Subcutaneous abdominal adipose tissue (tissue), 5 donors: Measurements from ENCODE around the gene IER5.

ENCODE experiments used
- H3K27ac ChIP-seq: one replicate; pipeline ENCODE4 v1.7.0; 2013; ENCODE audit warnings: low read depth, mild to moderate bottlenecking, inconsistent platforms, low read length, moderate library complexity
- H3K27me3 ChIP-seq, 5 donors: one replicate each; pipeline ENCODE4 v1.7.0; 2013; ENCODE audit warnings: low read length in 5 of 5, inconsistent platforms in 1 of 5; ENCODE audit not compliant: control insufficient read depth in 5 of 5, insufficient read depth in 4 of 5
- H3K36me3 ChIP-seq, 5 donors: one replicate each; pipeline ENCODE4 v1.7.0; 2013; ENCODE audit warnings: low read length in 5 of 5; ENCODE audit not compliant: control insufficient read depth in 5 of 5, insufficient read depth in 5 of 5
- H3K4me1 ChIP-seq, 5 donors: one replicate each; pipeline ENCODE4 v1.7.0; 2013; ENCODE audit warnings: low read length in 5 of 5, mild to moderate bottlenecking in 3 of 5, moderate library complexity in 1 of 5; ENCODE audit not compliant: control insufficient read depth in 5 of 5, insufficient read depth in 5 of 5
- H3K4me3 ChIP-seq, 5 donors: one replicate each; pipeline ENCODE4 v1.7.0; 2013; ENCODE audit warnings: low read length in 5 of 5, low read depth in 1 of 5
- H3K9ac ChIP-seq, 5 donors: one replicate each; pipeline ENCODE4 v1.7.0; 2013; ENCODE audit warnings: low read length in 5 of 5, mild to moderate bottlenecking in 4 of 5, moderate library complexity in 3 of 5
- H3K9me3 ChIP-seq, 5 donors: one replicate each; pipeline ENCODE4 v1.7.0; 2013; ENCODE audit warnings: low read length in 5 of 5; ENCODE audit not compliant: control insufficient read depth in 5 of 5
- donor health status: healthy.
- donor health status: healthy.
- donor health status: healthy.
- donor health status: healthy.
- donor health status: healthy.

IER5 gene

GRCh38 chr1:181086926-181087325 is 1.6 kb upstream of the IER5 start:
- no peak overlapping the region for H3K4me3 ChIP-seq
- no peak overlapping the region for H3K27ac ChIP-seq
- H3K9me3 ChIP-seq, result no peaks in the 10 kb centered on the region
- H3K4me1 ChIP-seq, result peaks cover 7 to 34% (median 24%) of the 10 kb centered on the region in 5 donors
- no peaks in the 10 kb centered on the region for H3K27me3 ChIP-seq
- H3K9ac ChIP-seq, result no peak overlapping the region
- no peaks in the 10 kb centered on the region for H3K36me3 ChIP-seq

DNA sequence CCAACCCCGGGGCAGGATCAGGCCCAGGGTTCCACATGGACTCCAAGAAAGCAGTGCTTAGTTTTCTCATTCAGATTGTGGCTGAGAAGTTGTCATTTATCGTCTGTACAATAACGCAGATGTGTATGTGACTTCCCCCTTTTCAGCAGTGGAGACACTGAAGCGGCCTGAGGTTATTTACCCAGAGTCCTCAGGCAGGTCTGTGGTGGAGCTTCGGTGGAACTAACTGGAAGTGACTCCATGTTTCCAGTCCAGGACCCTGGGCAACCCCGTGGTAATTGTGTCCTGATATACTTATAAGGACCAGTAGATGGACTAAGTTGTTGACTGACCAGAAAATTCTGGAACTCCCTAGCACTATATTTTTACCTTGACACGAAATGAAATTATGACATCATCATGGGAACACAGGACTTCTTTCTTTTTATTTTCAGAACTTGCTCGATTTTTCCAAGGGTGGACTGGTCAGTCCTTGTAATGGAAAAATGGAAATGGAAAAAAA is 1.0 kb upstream of the IER5 start:
- Histone ChIP-seq H3K36me3 (no peaks in the 10 kb centered on the region), H3K9me3 (no peaks in the 10 kb centered on the region), H3K4me3 (no peak overlapping the region), H3K27me3 (no peaks in the 10 kb centered on the region), H3K9ac (peak overlapping the region in 1 of 5 donors; percentile 85), H3K27ac (no peak overlapping the region), H3K4me1 (peaks cover 7 to 34% (median 27%) of the 10 kb centered on the region in 5 donors)

DNA sequence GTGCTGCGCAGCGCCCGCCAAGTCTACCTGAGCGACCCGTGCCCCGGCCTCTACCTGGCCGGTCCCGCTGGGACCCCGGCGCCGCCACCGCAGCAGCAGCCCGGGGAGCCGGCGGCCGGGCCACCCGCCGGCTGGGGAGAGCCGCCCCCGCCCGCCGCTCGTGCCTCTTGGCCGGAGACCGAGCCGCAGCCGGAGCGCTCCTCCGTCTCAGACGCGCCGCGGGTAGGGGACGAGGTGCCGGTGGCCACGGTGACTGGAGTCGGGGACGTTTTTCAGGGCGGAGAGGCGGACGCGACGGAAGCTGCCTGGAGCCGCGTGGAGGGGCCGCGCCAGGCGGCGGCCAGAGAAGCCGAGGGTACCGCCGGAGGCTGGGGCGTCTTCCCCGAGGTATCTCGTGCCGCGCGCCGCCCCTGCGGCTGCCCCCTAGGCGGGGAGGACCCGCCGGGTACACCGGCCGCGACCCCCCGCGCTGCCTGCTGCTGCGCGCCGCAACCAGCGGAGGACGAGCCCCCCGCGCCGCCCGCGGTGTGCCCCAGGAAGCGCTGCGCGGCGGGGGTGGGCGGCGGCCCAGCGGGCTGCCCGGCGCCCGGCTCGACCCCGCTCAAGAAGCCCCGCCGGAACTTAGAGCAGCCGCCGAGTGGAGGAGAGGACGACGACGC is 646 bp downstream of the IER5 start:
- Histone ChIP-seq H3K36me3 (no peaks in the 10 kb centered on the region), H3K4me1 (peaks cover 7 to 34% (median 30%) of the 10 kb centered on the region in 5 donors), H3K27ac (peak overlapping the region; percentile 93), H3K9me3 (no peaks in the 10 kb centered on the region), H3K9ac (peak overlapping the region in 4 of 5 donors; percentile 65 to 93 (median 88)), H3K27me3 (no peaks in the 10 kb centered on the region), H3K4me3 (peak overlapping the region; percentile 72 to 99 (median 95))

DNA sequence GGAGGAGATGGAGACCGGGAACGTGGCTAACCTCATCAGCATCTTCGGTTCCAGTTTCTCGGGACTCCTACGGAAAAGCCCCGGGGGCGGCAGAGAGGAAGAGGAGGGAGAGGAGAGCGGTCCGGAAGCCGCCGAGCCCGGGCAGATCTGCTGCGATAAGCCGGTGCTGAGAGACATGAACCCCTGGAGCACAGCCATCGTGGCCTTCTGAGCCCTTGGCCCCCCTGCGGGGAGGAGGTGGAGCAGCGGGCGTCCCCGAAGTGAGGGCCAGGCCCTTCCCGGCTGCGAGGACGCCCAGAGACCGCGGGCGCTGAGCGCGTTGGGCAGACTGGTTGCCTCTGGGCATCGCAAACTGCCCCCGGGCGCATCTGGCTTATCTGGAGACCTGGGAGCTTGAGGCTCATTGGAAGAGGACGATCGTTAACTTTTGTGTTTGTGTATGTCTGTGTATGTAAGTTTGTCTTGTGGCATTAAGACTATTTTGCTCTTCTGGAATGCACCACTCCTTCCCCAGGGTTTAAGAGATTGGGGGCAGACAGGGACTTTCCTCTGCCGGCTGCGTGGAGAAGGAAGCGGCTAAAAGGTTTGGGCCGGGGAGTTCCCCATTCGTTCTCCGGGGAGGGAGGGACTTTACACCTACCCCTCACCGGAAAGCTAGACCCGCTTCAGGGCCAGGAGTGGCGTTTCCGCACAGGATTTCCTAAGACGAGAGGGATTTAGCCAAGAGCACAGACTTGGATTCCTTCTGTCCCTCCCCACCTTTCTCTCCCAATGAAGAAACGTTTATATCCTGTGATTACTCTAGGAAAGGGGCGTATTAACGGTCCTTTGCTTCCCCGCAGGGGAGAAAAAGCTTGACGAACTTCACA is 1.4 kb downstream of the IER5 start:
- H3K4me3 ChIP-seq, result peak overlapping the region; percentile 65 to 99 (median 95)
- no peaks in the 10 kb centered on the region for H3K36me3 ChIP-seq
- peak overlapping the region; percentile 65 to 93 (median 85) for H3K9ac ChIP-seq
- H3K9me3 ChIP-seq, result no peaks in the 10 kb centered on the region
- peaks cover 10 to 42% (median 36%) of the 10 kb centered on the region in 5 donors for H3K4me1 ChIP-seq
- H3K27ac ChIP-seq, result peak overlapping the region; percentile 93
- H3K27me3 ChIP-seq, result no peaks in the 10 kb centered on the region

DNA sequence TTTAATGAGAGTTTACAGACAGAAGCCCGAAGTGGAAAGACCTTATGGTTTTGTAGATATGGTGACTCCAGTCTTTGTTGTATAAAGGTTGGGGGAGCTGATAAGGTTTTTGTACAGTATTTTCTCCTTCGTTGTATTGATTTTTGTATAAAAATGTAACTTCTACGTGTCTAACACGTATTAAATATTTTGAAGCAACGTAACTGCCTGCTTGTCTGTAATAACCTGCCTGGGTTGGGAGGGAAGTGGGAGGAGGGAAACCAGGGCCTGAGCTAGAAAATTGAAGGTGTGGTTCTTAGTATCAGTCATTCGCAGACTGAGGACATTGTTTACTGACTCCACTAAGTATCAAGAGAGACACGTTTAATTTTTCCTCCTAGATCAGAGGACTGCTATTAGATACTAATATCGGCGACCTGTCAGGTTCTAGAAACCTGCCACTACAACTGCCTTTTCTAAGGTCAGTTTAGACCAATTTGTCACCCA is 2.2 kb downstream of the IER5 start:
- peak overlapping the region; percentile 93 for H3K27ac ChIP-seq
- H3K4me3 ChIP-seq, result peak overlapping the region; percentile 65 to 99 (median 95)
- H3K9ac ChIP-seq, result peak overlapping the region; percentile 65 to 93 (median 85)
- peaks cover 15 to 50% (median 43%) of the 10 kb centered on the region in 5 donors for H3K4me1 ChIP-seq
- no peaks in the 10 kb centered on the region for H3K27me3 ChIP-seq
- H3K36me3 ChIP-seq, result no peaks in the 10 kb centered on the region
- no peaks in the 10 kb centered on the region for H3K9me3 ChIP-seq

GRCh38 chr1:181091309-181092040 is 3.0 kb downstream of the IER5 start:
- peak overlapping the region; percentile 93 for H3K27ac ChIP-seq
- peaks cover 17 to 57% (median 51%) of the 10 kb centered on the region in 5 donors for H3K4me1 ChIP-seq
- peak overlapping the region in 1 of 5 donors; percentile 90 for H3K9ac ChIP-seq

GRCh38 chr1:181092056-181092455 is 3.6 kb downstream of the IER5 start:
- Histone ChIP-seq H3K9ac (no peak overlapping the region), H3K27me3 (no peaks in the 10 kb centered on the region), H3K4me1 (peaks cover 20 to 63% (median 57%) of the 10 kb centered on the region in 5 donors), H3K27ac (no peak overlapping the region), H3K9me3 (no peaks in the 10 kb centered on the region), H3K4me3 (peak overlapping the region in 1 of 5 donors; percentile 88), H3K36me3 (no peaks in the 10 kb centered on the region)

More at GRCh38 chr1:181091309-181092040, 3.0 kb downstream of the IER5 start:
- H3K27me3 ChIP-seq, result no peaks in the 10 kb centered on the region
- H3K9me3 ChIP-seq, result no peaks in the 10 kb centered on the region
- peak overlapping the region in 4 of 5 donors; percentile 88 to 99 (median 96) for H3K4me3 ChIP-seq
- no peaks in the 10 kb centered on the region for H3K36me3 ChIP-seq

DNA sequence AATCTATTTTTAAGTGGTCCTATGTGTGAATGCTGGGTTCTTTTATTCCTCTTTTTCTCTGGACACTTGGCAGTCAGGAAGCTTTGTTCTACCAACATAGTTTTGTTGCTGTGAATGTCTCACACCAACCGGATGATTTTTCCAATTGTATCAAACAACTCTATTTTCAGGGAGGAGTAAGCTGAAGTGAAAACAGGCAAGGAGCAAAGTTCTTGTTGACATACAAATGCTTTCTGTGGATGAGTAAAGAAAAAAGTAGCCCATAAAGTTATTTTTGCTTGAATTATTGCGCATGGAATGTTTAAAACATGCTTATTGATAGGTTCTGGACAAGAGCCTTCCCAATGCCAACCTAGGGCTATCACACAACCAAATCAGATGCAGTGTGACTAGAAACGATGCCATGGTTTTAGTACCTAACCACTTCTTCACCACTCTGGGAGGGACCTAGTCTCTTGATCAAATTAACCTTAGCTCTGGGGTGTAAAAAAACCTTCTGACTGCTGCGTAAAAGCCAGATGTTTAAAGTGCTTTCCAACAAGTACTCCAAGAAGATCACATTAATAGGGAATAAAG is 4.5 kb downstream of the IER5 start:
- Histone ChIP-seq H3K4me3 (no peak overlapping the region), H3K27me3 (no peaks in the 10 kb centered on the region), H3K36me3 (no peaks in the 10 kb centered on the region), H3K9me3 (no peaks in the 10 kb centered on the region), H3K27ac (no peak overlapping the region), H3K9ac (no peak overlapping the region), H3K4me1 (peaks cover 22 to 64% (median 62%) of the 10 kb centered on the region in 5 donors)

- H3K27ac ChIP-seq, result peak overlapping the region; percentile 41
- H3K4me3 ChIP-seq, result no peak overlapping the region
- peaks cover 22 to 68% (median 63%) of the 10 kb centered on the region in 5 donors for H3K4me1 ChIP-seq
- H3K27me3 ChIP-seq, result no peaks in the 10 kb centered on the region
- no peaks in the 10 kb centered on the region for H3K36me3 ChIP-seq
- H3K9ac ChIP-seq, result peak overlapping the region in 1 of 5 donors; percentile 56
- no peaks in the 10 kb centered on the region for H3K9me3 ChIP-seq
These were observed 6.1 kb downstream of the IER5 start for GRCh38 chr1:181094416-181095212.
